NB4 (cell line): Measurements from ENCODE around the gene ADAMTSL2.

Source experiments
- DNase-seq: peaks from one replicate; pipeline ENCODE4 v3.0.0; 2010; ENCODE audit warnings: low read depth
- H3K4me3 ChIP-seq: one replicate; pipeline ENCODE4 v1.5.1; 2011; ENCODE audit warnings: mild to moderate bottlenecking, low read depth, low read length, moderate library complexity
- MYC ChIP-seq: IDR thresholded peaks from 2 replicates; pipeline ENCODE4 v1.6.1; 2011; ENCODE audit warnings: low read depth, low read length
- POLR2A ChIP-seq: IDR thresholded peaks from 2 replicates; pipeline ENCODE4 v1.6.1; 2011; ENCODE audit warnings: mild to moderate bottlenecking; ENCODE audit not compliant: insufficient read length; ENCODE audit errors: extremely low read depth
- TF ChIP-seq, protein P1 (sequence below): IDR thresholded peaks from one replicate; pipeline ENCODE4 v1.5.1; 2012; ENCODE audit warnings: low read depth, low read length
- TF ChIP-seq, protein P2 (sequence below): IDR thresholded peaks from 2 replicates; pipeline ENCODE4 v1.6.1; 2011; ENCODE audit warnings: low read depth, low read length

ADAMTSL2 gene

DNA sequence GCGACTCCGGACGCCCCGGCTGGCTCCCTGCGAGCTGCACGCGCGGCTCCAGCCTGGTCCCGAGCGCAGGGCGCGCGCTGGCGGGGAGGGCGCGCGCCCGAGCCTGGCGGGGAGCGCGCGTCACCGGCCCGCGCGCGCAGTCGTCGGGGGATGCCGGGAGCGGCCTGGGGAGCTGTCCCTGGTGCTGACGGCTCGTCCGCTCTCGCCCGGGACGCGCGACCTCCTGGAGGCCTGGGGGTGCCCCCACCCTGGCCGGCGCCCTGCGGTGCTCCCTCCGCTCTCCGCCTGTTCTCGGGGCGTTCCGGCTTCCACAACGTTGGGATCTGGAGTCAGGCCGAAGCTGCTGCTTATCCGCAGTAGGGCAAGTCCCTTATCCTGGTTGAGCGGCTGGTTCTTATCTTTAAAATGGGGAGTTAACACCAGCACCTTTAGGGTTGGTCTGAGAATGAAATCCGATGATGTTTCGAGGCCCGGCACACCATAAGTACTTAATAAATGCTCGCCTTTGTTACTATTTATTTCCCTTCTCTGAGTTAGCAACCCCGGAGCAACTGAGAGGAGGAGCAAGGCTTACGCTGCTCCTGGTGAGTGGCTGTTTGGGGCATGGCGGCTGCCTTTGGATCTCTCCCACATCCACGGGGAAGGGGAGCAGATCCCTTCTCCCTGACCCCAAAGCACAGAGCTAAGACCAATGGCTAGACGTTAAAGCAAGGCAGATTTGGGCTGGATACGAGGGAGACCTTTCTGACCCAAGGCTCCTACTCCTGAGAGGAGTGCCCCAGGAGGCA lies 75.0 kb downstream of the ADAMTSL2 start, which contains the start of gene FAM163B:
Gene FAM163B, minus strand, starts transcription at position 79 of the 788 bp plus-strand sequence. CDS start 29,166 bp downstream, outside the sequence.
- DNase-seq: no peak
- TF ChIP-seq POLR2A (no peak), MYC (no peak)
- TF ChIP-seq, protein P1, sequence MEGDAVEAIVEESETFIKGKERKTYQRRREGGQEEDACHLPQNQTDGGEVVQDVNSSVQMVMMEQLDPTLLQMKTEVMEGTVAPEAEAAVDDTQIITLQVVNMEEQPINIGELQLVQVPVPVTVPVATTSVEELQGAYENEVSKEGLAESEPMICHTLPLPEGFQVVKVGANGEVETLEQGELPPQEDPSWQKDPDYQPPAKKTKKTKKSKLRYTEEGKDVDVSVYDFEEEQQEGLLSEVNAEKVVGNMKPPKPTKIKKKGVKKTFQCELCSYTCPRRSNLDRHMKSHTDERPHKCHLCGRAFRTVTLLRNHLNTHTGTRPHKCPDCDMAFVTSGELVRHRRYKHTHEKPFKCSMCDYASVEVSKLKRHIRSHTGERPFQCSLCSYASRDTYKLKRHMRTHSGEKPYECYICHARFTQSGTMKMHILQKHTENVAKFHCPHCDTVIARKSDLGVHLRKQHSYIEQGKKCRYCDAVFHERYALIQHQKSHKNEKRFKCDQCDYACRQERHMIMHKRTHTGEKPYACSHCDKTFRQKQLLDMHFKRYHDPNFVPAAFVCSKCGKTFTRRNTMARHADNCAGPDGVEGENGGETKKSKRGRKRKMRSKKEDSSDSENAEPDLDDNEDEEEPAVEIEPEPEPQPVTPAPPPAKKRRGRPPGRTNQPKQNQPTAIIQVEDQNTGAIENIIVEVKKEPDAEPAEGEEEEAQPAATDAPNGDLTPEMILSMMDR: no peak
- TF ChIP-seq, protein P2, sequence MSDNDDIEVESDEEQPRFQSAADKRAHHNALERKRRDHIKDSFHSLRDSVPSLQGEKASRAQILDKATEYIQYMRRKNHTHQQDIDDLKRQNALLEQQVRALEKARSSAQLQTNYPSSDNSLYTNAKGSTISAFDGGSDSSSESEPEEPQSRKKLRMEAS: no peak
- no peak within 1 kb of the TSS for H3K4me3 ChIP-seq

DNA sequence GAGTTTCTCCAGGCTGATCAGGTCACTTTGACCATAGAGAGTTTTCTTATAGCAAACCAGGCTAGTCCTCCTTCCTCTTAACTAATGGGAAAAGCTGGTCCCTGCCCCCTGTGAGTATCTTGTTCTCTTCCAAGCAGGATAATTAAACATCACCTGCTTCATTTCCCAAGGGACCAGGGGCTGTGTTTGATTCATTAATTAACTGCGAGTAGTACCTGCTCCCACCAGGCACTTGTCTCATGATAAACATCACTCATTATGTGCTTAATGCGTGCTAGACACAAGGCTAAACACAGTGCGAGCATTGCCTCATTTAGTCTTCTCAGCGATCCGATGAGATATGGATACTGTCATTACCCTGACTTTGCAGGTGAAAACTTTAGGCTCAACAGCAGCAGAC lies 76.3 kb downstream of the ADAMTSL2 start:
- no peak for DNase-seq
- no peak overlapping the region for H3K4me3 ChIP-seq
- TF ChIP-seq, protein P1: no peak
- TF ChIP-seq, protein P2: no peak
- TF ChIP-seq MYC (no peak), POLR2A (no peak)

DNA sequence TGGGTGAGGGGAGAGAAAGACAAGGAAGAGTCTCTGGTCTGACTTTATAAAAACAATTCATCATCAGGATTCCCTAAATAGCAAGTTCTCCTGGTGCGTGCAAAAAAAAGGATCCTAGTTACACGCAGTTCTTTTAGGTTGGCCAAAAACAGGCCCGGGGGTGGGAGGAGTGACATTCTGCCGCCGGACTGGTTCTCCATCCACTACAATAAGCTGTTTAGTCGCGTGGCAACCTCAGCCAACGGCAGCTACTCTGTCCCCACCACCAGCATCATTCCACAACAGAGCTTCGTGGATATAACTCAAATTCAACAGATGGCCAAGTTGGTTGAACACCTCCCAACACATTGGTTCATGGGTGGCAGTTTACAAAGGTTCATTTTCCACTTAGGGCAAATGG lies 77.5 kb downstream of the ADAMTSL2 start:
- DNase-seq: no peak
- TF ChIP-seq POLR2A (no peak), MYC (no peak)
- H3K4me3 ChIP-seq: no peak overlapping the region

DNA sequence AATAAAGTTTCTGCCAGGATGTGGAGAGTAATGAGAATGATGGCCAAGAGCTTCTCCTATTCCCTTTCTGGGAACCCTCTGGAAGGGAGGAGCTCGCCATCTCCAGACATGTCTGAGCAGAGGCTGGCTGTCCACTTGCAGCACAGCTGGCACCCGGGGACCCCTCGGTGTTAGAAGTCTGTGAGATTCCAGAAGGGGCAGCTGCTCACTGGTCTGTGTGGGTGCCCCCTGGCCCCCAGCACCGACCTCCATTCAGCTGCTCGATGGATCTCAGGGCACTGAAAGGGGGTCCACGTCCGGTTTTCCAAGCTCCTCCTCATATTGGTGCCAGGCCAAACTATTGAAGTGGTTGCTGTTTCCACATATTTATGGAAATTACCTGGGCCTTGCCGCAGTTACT lies 78.3 kb downstream of the ADAMTSL2 start:
- no peak overlapping the region for H3K4me3 ChIP-seq
- TF ChIP-seq, protein P2: no peak
- TF ChIP-seq, protein P1: no peak
- TF ChIP-seq POLR2A (no peak), MYC (no peak)
- DNase-seq: no peak

DNA sequence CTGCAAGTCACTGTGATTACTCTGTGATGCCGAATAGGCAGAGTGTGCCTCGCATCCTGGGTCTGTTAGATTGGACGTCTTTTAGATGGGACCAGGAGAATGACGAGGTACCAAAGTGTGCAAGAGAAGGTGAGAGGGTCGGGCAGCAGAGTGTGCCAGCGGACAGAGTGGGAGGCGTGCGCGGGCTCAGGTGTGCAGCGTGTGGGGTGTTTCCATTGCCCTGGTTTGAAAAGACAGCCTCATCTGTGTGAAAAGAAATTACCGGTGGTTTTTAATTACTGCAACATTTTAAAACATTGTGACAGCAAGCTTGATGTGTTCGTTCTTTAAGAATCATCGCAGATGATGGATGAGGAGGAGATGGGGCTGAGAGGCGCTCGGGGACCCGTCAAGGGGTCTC lies 78.9 kb downstream of the ADAMTSL2 start:
- TF ChIP-seq, protein P1: no peak
- TF ChIP-seq, protein P2: no peak
- TF ChIP-seq MYC: no peak
- no peak for TF ChIP-seq POLR2A
- no peak for DNase-seq
- H3K4me3 ChIP-seq: no peak overlapping the region

DNA sequence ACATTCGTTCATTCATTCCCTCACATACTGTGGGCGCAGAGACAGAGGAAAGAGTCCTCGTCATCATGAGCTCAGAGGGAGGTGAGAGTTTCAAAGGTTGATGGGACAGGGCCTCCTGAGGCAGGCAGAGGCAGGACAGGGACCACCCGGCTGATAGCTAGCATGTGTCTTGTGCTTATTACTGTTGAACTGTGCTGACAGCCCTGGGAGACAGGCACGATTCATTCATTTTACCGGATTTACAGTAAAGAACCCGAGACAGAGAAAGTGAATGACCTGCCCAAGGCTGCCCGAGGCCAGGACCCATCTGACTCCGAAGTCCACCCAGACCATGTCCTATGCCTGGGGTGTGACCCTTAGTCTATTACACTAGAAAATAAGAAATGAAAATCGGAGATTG lies 79.6 kb downstream of the ADAMTSL2 start:
- TF ChIP-seq, protein P1: no peak
- TF ChIP-seq POLR2A (no peak), MYC (no peak)
- TF ChIP-seq, protein P2: no peak
- no peak for DNase-seq
- H3K4me3 ChIP-seq: no peak overlapping the region
